Bone marrow (tissue), 2 donors: ENCODE data around the gene ALOX12.

Experiments
- DNase-seq, 2 donors: peaks; one replicate each; lab custom pipeline; 2025; lab: John Stamatoyannopoulos, UW

Gene ALOX12

DNA sequence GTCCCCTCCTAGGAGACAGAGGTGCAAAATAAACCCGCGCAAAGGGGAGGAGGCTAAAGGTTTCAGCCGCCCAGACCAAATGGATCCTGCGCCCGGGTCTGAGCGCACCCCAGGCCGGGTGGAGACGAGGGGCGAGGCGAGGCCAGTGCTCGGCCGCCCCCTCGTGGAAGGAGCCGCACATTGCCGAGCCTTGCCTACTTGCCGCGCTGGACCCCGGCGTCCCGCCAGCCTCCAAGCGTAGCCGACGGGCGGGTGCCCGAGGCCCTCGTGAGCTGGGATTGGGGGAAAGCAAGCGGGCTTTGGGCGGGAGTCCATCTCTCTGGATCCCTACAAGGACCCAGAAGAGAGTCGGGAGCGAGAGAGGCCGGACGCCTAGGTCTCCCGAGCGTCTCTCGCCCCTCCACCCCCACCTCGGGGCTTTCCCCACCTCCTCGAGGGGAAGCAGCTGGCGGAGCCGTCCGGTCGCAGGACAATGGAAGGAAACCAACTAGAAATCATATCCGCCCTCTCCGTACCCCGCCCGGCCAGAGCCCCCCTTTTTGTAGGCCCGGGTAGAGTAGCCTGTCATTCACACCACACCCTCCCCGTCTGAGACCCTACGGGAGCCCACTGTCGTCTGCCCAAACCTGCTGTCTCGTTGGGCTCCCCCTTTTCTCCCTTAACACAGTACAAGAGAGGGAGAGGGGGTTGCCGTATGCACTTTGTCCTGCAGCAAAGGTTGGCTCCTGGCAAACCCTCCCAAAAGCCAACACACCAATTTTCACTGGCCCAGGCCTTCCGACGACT is 26.3 kb downstream of the ALOX12 start:
- DNase-seq = peak; percentile 54 to 65

DNA sequence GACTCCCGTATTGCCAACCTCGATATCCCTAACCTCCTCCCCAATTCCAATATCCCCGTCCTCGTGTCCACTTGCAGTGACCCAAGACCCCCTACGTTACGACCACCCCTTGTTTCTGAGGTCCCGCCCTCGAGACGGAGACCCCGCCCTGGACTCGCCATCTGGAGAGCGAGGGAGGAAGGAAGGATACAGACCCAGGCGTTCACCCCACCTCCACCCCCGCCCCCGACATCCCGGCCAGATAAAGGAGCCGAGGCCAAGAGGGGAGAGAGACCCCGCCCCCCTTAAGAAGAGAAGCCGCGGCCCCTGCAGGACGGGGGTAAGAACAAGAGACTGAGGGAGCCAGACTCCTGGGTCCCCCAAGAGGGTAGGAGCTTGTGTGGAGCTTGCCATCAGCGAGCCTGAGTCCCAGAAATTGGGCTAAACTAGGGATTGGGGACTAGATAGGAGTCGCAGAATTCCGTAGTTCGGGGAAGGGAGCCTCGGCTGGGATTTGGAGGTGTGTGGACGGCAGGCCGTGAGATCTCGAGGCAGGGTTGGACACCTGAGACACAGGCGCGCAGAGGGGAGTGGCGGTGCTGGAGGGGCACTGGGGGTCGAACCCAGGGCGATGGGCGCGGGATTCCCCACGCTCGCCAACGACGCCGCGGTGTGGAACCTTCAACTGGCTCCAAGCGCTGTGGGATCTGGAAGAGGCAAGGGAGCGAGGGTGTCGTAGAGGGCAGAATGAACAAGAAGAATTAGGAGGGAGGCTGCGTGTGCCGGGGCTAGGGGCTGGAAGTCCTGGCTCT is 27.1 kb downstream of the ALOX12 start, which contains the start of gene BCL6B:
BCL6B (plus strand) TSS at position 270 of the 791 bp plus-strand sequence. CDS start 622 bp downstream, outside the sequence.
- no peak for DNase-seq

DNA sequence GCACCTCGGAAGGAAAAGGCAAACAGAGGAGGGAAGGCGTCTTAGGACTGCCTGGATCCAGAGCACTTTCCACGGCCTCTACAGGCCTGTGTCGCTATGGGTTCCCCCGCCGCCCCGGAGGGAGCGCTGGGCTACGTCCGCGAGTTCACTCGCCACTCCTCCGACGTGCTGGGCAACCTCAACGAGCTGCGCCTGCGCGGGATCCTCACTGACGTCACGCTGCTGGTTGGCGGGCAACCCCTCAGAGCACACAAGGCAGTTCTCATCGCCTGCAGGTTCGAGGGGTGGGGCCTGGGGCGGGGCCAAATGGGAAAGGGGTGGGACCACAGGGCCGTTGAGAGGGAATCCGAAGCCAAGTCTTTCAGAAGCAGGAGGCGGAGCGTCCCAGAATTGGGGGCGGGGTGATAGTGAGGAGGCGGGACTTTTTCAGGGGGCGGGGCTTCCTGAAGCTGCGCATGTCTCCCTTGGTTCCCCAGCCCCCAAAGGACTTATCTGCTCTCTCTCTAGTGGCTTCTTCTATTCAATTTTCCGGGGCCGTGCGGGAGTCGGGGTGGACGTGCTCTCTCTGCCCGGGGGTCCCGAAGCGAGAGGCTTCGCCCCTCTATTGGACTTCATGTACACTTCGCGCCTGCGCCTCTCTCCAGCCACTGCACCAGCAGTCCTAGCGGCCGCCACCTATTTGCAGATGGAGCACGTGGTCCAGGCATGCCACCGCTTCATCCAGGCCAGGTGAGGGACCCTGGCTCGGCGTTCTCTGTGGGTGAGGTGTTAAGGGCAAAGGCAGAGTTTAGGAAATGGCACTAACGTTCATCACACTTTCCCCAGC is 27.9 kb downstream of the ALOX12 start:
- peak in 1 of 2 donors; percentile 68 for DNase-seq

DNA sequence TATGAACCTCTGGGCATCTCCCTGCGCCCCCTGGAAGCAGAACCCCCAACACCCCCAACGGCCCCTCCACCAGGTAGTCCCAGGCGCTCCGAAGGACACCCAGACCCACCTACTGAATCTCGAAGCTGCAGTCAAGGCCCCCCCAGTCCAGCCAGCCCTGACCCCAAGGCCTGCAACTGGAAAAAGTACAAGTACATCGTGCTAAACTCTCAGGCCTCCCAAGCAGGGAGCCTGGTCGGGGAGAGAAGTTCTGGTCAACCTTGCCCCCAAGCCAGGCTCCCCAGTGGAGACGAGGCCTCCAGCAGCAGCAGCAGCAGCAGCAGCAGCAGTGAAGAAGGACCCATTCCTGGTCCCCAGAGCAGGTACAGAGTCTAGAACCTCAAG is 28.5 kb downstream of the ALOX12 start:
- DNase-seq = no peak

DNA sequence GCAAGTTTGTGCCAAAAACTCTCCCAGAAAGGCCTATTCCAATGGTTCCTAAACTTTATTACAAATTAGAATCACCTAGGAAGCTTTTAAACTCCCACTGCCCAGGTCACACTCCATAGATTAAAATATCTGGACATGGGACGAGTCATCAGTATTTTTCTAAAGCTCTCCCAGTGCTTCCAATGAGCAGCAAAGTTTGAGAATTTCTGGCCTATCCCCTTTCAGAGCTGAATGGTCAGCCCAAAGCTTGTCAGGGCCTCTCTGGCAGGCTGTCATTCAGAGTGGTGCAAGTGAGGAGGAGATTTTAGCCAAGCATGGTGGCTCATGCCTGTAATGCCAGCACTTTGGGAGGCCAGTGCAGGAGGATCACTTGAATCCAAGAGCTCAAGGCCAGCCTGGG is 29.4 kb downstream of the ALOX12 start:
- DNase-seq = no peak

DNA sequence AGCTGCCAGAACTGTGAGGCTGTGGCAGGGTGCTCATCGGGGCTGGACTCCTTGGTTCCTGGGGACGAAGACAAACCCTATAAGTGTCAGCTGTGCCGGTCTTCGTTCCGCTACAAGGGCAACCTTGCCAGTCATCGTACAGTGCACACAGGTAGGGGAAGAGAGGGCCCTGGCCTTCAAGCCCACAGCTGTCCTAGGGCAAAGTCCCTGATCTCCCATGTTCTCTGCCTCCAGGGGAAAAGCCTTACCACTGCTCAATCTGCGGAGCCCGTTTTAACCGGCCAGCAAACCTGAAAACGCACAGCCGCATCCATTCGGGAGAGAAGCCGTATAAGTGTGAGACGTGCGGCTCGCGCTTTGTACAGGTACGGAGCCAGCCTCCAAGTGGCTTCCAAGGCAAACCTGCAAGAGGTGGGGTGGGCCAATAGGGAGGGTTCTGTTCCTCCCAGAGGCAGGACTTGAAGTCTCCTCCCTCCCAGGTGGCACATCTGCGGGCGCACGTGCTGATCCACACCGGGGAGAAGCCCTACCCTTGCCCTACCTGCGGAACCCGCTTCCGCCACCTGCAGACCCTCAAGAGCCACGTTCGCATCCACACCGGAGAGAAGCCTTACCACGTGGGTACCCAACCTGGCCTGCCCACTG is 30.7 kb downstream of the ALOX12 start:
- DNase-seq = no peak

DNA sequence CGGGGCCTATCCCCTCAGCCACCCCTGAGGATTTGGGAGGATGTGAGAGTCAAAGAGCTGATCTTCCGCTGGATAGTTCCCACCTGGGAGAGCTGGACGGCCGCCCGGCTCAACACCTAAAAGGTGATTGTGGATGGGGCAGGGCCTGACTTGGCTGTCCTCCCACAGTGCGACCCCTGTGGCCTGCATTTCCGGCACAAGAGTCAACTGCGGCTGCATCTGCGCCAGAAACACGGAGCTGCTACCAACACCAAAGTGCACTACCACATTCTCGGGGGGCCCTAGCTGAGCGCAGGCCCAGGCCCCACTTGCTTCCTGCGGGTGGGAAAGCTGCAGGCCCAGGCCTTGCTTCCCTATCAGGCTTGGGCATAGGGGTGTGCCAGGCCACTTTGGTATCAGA is 31.5 kb downstream of the ALOX12 start:
- DNase-seq = no peak

DNA sequence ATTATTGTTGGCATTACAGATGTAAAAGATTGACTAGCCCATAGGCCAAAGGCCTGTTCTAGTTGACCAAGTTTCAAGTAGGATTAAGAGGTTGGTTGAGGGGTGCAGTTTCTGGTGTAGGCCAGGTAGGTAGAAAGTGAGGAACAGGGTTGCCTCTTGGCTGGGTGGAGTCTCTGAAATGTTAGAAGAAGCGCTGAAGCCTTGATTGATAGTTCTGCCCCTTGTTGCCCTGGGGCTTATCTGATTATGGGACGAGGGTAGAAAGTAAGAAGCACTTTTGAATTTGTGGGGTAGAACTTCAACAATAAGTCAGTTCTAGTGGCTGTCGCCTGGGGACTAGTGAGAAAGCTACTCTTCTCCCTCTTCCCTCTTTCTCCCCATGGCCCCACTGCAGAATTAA is 33.2 kb downstream of the ALOX12 start:
- DNase-seq = no peak

DNA sequence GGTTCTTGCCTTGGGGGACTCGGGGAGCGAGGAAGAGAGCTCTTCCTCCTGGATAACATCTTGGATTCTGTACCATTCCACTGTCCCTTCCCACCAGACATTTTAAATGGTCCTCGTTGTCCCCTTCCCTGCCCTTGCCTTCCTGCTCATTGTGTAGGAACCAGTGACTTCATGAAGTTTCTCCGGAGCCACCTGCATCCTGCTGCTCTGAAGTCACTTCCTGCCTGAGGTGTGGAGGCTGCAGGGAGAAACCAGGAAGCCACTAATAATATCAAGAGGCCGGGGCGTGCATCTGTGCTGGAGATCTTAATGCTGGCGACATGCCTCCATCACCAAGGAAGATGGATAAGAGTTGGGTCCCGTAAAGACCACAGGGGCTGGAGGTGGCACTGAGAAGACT is 33.8 kb downstream of the ALOX12 start:
- peak in 1 of 2 donors; percentile 75 for DNase-seq

DNA sequence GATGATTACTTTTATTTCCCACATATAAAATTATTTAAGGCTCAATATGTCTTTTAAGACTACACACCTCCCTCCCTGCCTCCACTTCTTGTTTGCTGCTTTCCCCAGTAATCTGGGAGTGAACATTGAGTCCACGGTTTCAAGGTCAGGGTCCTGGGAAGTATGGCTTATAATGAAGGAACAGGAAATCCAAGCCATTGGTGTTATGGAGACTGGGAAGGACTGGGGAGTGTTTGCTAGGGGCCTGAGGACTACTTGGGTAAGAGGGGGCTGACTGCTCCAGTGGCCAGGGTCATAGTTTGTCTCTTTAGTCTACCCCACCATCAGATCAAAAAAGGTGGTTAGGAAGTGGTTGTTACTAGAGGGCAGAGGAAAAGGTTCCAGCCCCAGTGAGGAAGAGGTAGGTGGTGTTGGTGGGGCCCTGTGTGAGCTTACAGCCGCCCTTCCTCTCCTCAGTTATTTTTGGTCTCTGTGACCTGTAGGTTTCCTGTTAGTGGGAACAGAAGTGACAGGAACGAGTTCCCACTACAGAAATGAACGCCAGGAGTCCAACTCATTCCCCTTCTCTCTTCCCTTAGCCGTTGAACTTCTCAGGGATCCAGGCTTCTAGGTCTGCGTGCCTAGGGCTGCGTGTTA is 39.2 kb downstream of the ALOX12 start:
- peak in 1 of 2 donors; percentile 60 for DNase-seq

DNA sequence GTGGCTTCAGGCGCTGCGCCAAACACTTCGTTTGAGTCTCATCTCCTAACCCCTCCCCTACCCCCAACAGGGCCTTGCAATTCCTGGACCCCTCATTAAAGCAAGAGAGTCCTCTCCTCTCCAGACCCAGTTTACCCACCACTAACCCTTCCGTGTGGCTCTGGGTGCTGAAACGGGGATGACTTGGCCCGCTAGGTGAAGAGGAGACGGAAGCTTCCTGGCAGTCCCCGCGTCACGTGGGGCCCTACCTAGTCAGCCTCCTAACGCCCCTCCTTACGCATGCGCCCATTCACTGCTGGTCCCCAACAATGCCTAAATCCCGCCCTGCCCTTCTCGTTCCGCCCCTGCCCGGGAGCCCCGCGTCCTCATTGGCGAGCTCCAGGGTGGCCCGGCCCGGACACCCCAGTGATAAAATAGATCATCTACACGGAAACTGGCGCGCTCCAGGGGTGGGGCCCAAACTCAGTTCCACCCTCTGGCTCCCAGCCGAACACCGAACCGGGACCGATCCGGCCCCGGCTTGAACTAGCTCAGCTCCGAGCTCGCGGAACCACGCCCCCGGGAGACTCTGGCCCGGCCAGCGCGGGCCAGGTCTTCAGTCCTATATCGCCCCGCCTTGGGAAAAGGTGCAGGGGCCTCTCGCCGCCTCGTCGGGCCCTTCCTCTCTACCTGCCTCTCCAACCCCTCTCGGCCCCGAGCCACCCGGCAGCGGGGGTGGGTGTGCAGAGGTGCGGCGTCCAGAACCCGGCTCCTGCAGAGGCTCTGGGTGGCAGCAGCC is 39.9 kb downstream of the ALOX12 start, which contains the start of gene SLC16A13:
SLC16A13 (plus strand) TSS at position 425 of the 778 bp plus-strand sequence. CDS start 368 bp downstream, outside the sequence.
- peak; percentile 75 to 97 for DNase-seq

DNA sequence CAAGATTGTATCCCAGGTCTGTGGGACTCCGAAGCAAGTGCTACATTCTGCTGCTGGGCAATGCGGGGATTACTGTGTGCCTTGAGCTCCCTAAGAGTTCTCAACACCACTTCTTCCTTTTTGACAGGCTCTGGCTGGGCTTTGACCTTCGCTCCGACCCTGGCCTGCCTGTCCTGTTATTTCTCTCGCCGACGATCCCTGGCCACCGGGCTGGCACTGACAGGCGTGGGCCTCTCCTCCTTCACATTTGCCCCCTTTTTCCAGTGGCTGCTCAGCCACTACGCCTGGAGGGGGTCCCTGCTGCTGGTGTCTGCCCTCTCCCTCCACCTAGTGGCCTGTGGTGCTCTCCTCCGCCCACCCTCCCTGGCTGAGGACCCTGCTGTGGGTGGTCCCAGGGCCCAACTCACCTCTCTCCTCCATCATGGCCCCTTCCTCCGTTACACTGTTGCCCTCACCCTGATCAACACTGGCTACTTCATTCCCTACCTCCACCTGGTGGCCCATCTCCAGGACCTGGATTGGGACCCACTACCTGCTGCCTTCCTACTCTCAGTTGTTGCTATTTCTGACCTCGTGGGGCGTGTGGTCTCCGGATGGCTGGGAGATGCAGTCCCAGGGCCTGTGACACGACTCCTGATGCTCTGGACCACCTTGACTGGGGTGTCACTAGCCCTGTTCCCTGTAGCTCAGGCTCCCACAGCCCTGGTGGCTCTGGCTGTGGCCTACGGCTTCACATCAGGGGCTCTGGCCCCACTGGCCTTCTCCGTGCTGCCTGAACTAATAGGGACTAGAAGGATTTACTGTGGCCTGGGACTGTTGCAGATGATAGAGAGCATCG is 42.4 kb downstream of the ALOX12 start:
- DNase-seq = no peak

DNA sequence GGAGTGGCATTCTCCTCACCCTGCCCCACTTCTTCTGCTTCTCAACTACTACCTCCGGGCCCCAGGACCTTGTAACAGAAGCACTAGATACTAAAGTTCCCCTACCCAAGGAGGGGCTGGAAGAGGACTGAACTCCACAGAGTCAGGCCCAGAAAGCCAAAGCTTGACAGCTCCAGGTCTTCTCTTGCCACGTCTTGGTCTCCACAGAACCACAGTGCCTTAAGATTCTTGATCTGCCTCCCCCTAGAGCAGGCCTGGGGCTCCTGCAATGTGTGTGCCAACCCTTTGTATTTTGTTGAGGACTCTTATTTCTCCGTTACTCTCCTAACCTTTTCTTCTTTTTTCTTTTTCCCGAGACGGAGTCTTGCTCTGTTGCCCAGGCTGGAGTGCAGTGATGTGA is 44.0 kb downstream of the ALOX12 start:
- no peak for DNase-seq

DNA sequence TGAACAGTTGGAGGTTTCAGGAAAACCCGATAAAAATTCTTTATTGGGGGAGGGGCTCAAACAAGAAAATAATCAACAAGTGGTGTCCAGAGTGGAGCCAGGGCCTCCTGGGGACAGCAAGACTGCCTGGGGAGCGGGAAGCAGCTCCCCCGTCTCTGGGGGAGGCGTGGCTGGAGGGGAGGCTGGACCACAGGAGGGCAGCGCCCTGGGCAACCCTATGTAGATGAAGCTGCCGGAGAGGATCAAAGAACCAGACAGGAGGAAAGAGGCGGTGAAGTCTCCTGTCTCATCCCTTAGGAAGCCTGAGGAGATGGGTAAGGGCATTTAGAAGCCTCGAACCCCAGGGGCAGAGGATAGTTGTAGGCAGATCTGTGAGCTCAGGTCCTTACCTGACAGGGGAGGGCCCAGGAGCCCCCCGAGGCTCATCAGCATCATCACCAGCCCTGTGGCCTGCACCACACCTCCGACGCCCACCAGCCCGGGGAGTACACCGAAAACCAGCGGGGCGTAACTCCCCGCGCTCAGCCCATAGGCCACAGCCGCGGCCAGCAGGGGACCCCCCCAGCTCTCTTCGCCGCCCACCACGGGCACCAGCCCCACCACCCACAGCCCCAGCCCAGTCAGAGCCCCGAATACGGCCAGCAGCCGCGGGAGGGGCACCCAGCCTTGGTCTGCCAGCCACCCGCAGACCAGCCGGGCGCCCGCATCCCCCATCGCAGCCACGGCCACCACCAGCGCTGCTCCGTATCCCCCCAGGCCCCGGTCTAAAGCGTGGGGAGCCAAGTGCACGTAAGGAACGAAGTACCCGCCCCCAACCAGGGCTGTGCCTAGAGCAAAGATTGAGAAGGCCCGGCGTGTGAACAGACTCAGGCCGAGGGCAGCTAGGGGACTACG is 46.0 kb downstream of the ALOX12 start:
- DNase-seq = no peak

DNA sequence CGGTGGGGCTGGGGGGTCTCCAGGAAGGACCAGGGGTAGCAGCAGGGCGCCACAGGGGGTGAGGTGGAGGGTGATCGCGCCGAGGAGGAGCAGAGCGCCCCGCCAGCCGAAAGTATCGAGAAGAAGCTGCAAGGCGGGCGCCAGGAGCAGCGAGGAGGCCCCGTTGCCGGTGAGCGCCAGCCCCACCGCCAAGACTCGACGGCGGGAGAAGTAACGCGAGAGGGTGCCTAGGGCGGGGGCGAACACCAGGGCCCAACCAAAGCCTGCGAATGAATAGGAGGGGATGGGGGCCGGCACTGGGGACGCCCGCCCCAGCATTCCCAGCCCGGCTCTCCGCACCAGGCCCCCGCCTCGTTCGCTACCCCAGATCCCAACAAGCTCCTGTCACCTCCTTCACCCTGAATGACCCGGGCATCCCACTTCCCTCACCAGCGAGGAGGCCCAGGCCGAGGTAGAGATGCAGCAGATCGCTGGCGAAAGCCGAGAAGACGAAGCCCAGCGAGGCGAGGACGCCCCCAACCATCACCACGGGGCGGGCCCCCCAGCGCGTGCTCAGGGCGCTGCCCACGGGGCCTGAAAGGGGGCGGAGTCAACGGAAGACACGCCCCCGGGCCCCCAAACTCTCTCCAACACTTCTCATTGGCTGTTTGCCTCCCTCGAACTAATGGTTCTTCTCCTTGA is 46.8 kb downstream of the ALOX12 start:
- DNase-seq = no peak

DNA sequence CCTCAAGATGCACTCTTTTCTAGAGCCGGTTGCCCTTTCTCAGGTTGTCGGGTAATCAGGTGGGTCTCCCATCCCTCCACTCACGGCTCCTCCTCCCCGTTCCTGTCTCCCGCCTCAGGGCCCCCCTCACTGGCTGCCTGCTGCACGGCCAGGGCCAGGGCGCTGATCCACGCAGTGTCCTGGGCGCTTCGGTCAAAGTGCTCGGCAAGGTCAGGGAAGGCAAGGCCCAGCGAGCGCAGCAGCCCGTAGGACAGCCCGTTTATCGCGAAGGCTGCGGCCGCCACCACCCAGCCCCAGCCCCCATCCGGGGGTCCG is 47.3 kb downstream of the ALOX12 start:
- no peak for DNase-seq

DNA sequence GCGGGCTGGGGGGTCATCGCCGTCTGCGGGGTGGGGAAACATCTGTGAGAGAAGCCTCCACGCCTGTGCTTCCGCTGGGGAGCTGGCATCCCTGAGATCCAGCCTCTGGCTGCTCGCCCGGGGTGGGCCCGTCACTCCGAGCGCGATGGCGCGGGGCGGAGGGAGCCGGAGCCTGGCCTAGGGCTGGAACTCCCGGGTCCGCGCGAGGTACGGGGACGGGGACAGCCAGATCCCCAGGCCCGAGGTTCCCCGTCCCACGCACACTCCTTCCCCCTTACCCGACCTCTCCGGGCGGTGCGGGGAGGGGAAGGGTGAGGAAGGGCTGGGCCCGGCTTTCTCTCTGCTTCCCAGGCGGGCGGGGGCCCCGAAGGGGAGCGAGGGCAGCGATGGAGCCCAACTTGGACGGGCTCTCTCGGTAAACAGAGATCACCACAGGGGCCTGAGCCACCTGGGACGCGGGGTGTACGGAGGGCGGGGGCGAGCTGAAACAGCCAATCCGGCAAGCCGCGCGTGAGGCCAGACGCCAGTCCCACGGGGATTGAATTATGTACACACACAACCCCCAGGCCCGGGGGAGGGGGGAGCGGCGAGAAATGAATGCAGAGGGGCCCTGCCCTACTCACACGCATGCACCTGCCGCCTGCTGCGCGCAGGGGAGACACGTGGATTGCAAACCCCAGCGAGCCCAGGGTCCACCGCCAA is 47.8 kb downstream of the ALOX12 start, which contains the start of gene SLC16A11:
SLC16A11 (minus strand) TSS at position 596 of the 702 bp plus-strand sequence; CDS start at position 17, 579 bp downstream.
- no peak for DNase-seq
